H9 (cell line): ENCODE measurements around the gene ARHGAP15. TPM values are rescaled to one million over a fixed set of nuclear protein-coding genes. Genes with fewer than 3 reads are reported as not detected.

Experiments used
- DNase-seq: peaks from one replicate; pipeline ENCODE4 v3.0.0-alpha.2; 2017
- H2AFZ ChIP-seq: one replicate; pipeline ENCODE4 v1.6.1; 2013; ENCODE audit warnings: mild to moderate bottlenecking, low read length, control low read depth, moderate library complexity
- H2AK5ac ChIP-seq: 2 replicates; pipeline ENCODE4 v1.6.1; 2013; ENCODE audit warnings: low read length, control low read depth, mixed read lengths; ENCODE audit not compliant: insufficient read length
- H2BK120ac ChIP-seq: one replicate; pipeline ENCODE4 v1.6.1; 2013; ENCODE audit warnings: low read depth, mild to moderate bottlenecking, low read length, control low read depth, inconsistent platforms; ENCODE audit not compliant: poor library complexity, severe bottlenecking
- H2BK12ac ChIP-seq: 2 replicates; pipeline ENCODE4 v1.6.1; 2013; ENCODE audit warnings: low read length, control low read depth, mixed read lengths, low read depth; ENCODE audit not compliant: insufficient read length
- H2BK15ac ChIP-seq: 2 replicates; pipeline ENCODE4 v1.6.1; 2013; ENCODE audit warnings: low read depth, low read length, control low read depth
- H2BK20ac ChIP-seq: one replicate; pipeline ENCODE4 v1.6.1; 2013; ENCODE audit warnings: low read depth, mild to moderate bottlenecking, low read length, control low read depth, inconsistent platforms; ENCODE audit not compliant: poor library complexity, severe bottlenecking
- H2BK5ac ChIP-seq: 2 replicates; pipeline ENCODE4 v1.6.1; 2013; ENCODE audit warnings: low read length, control low read depth, mixed read lengths; ENCODE audit not compliant: insufficient read length
- H3K14ac ChIP-seq: 2 replicates; pipeline ENCODE4 v1.6.1; 2013; ENCODE audit warnings: low read length, control low read depth; ENCODE audit not compliant: insufficient read depth
- H3K18ac ChIP-seq: 2 replicates; pipeline ENCODE4 v1.6.1; 2013; ENCODE audit warnings: low read depth, mild to moderate bottlenecking, mixed read lengths, low read length, control low read depth; ENCODE audit not compliant: insufficient read length
- H3K23ac ChIP-seq: 2 replicates; pipeline ENCODE4 v1.6.1; 2013; ENCODE audit warnings: low read length, control low read depth, mixed read lengths, low read depth; ENCODE audit not compliant: insufficient read length
- H3K23me2 ChIP-seq: 2 replicates; pipeline ENCODE4 v1.6.1; 2013; ENCODE audit warnings: low read depth, mild to moderate bottlenecking, mixed read lengths, low read length, control low read depth; ENCODE audit not compliant: insufficient read length, poor library complexity, severe bottlenecking
- H3K27ac ChIP-seq: 2 replicates; pipeline ENCODE4 v1.5.1; 2013; ENCODE audit warnings: low read length, control low read depth, mixed read lengths, low read depth; ENCODE audit not compliant: insufficient read length
- H3K27me3 ChIP-seq: 2 replicates; pipeline ENCODE4 v1.6.1; 2013; ENCODE audit warnings: low read length, control low read depth, inconsistent platforms; ENCODE audit not compliant: insufficient read depth
- H3K4ac ChIP-seq: 2 replicates; pipeline ENCODE4 v1.6.1; 2013; ENCODE audit warnings: low read depth, mild to moderate bottlenecking, control low read depth, inconsistent platforms, low read length, moderate library complexity
- H3K4me1 ChIP-seq: 2 replicates; pipeline ENCODE4 v1.6.1; 2013; ENCODE audit warnings: low read length, control low read depth, inconsistent platforms; ENCODE audit not compliant: insufficient read depth
- H3K4me2 ChIP-seq: 2 replicates; pipeline ENCODE4 v1.6.1; 2013; ENCODE audit warnings: low read length, control low read depth, mixed read lengths; ENCODE audit not compliant: insufficient read length, insufficient read depth
- H3K56ac ChIP-seq: 2 replicates; pipeline ENCODE4 v1.6.1; 2013; ENCODE audit warnings: low read depth, mild to moderate bottlenecking, mixed read lengths, low read length, control low read depth; ENCODE audit not compliant: insufficient read length
- H3K79me1 ChIP-seq: 2 replicates; pipeline ENCODE4 v1.6.1; 2013; ENCODE audit warnings: low read depth, mild to moderate bottlenecking, moderate library complexity, low read length, control low read depth, inconsistent platforms; ENCODE audit not compliant: insufficient read depth, poor library complexity, severe bottlenecking
- H3K79me2 ChIP-seq: 2 replicates; pipeline ENCODE4 v1.6.1; 2013; ENCODE audit warnings: low read length, control low read depth, inconsistent platforms; ENCODE audit not compliant: insufficient read depth
- H3K9ac ChIP-seq: 2 replicates; pipeline ENCODE4 v1.6.1; 2013; ENCODE audit warnings: low read length, control low read depth, mixed read lengths; ENCODE audit not compliant: insufficient read length; ENCODE audit errors: extremely low read depth
- H3K9me3 ChIP-seq: one replicate; pipeline ENCODE4 v1.6.1; 2013; ENCODE audit warnings: low read depth, low read length, inconsistent platforms; ENCODE audit not compliant: control insufficient read depth
- H3T11ph ChIP-seq: one replicate; pipeline ENCODE4 v1.6.1; 2013; ENCODE audit warnings: mild to moderate bottlenecking, low read length, control low read depth, inconsistent platforms
- H4K20me1 ChIP-seq: one replicate; pipeline ENCODE4 v1.6.1; 2013; ENCODE audit not compliant: control insufficient read depth, insufficient read length, insufficient read depth
- H4K5ac ChIP-seq: 2 replicates; pipeline ENCODE4 v1.6.1; 2013; ENCODE audit warnings: low read depth, mild to moderate bottlenecking, mixed read lengths, low read length, control low read depth; ENCODE audit not compliant: insufficient read length
- H4K8ac ChIP-seq: replicated peaks from 2 replicates; pipeline ENCODE4 v1.6.1; 2013; ENCODE audit warnings: low read length, control low read depth, mixed read lengths, low read depth; ENCODE audit not compliant: insufficient read length
- H4K91ac ChIP-seq: 2 replicates; pipeline ENCODE4 v1.6.1; 2013; ENCODE audit warnings: low read depth, mild to moderate bottlenecking, moderate library complexity, mixed read lengths, low read length, control low read depth; ENCODE audit not compliant: insufficient read length
- H3K27ac Mint-ChIP-seq, 3 experiments: 2 replicates in 2 of 3; 3 replicates in 1 of 3; pipeline ENCODE4 v1.8.0; 2020 to 2021; ENCODE audit warnings: mixed read lengths in 3 of 3, mild to moderate bottlenecking in 1 of 3, moderate library complexity in 1 of 3
- H3K27me3 Mint-ChIP-seq: 2 replicates; pipeline ENCODE4 v1.8.0; 2021; ENCODE audit warnings: low read depth, mild to moderate bottlenecking, moderate library complexity, mixed read lengths
- H3K36me3 Mint-ChIP-seq, 3 experiments: 2 replicates in 2 of 3; 3 replicates in 1 of 3; pipeline ENCODE4 v1.8.0; 2020 to 2021; ENCODE audit warnings: low read depth in 3 of 3, mixed read lengths in 3 of 3; ENCODE audit not compliant: insufficient read depth in 1 of 3
- H3K4me1 Mint-ChIP-seq, 2 experiments: 2 replicates each; pipeline ENCODE4 v1.8.0; 2020; ENCODE audit warnings: mixed read lengths in 2 of 2
- H3K4me3 Mint-ChIP-seq, 2 experiments: 2 replicates in 1 of 2; 3 replicates in 1 of 2; pipeline ENCODE4 v1.8.0; 2020 to 2021; ENCODE audit warnings: mild to moderate bottlenecking in 2 of 2, mixed read lengths in 2 of 2, moderate library complexity in 1 of 2
- H3K9me3 Mint-ChIP-seq, 2 experiments: 2 replicates in 1 of 2; 3 replicates in 1 of 2; pipeline ENCODE4 v1.8.0; 2020; ENCODE audit warnings: mild to moderate bottlenecking in 2 of 2, mixed read lengths in 2 of 2, moderate library complexity in 1 of 2
- CTCF ChIP-seq: fragments of 200-600 bp; sonication (generic); conservative IDR thresholded peaks from 3 replicates; pipeline ENCODE4 v1.8.0; 2021; ENCODE audit warnings: antibody characterized with exemption, mild to moderate bottlenecking
- total RNA-seq: library from RNA; stranded (reverse); gene quantifications from 2 replicates; pipeline ENCODE4 v1.2.1, GENCODE V29; 2021

Gene ARHGAP15
- total RNA-seq, 1 experiment from 2014 or later = not detected

- H2AK5ac ChIP-seq = no peak overlapping the region
- no peaks in the 10 kb centered on the region for H3K9me3 Mint-ChIP-seq
- no peak overlapping the region for H3K27ac Mint-ChIP-seq
These were observed 386.1 kb downstream of the ARHGAP15 start for GRCh38 chr2:143515318-143515717.

More at GRCh38 chr2:143515318-143515717, 386.1 kb downstream of the ARHGAP15 start:
- H3K4ac ChIP-seq = no peak overlapping the region
- Mint-ChIP-seq H3K4me1 (peaks cover 4 to 5% of the 10 kb centered on the region in 2 experiments; a peak in 2 of 4 replicates), H3K4me3 (no peak overlapping the region), H3K36me3 (no peaks in the 10 kb centered on the region), H3K27me3 (no peaks in the 10 kb centered on the region)
- H3K4me1 ChIP-seq = no peaks in the 10 kb centered on the region
- DNase-seq = no peak
- H3K79me2 ChIP-seq = no peaks in the 10 kb centered on the region
- H3K9ac ChIP-seq = no peak overlapping the region
- H4K91ac ChIP-seq = no peak overlapping the region
- no peak overlapping the region for H2BK5ac ChIP-seq
- no peaks in the 10 kb centered on the region for H4K20me1 ChIP-seq
- H2BK12ac ChIP-seq = no peak overlapping the region
- TF ChIP-seq CTCF = no peak
- H3K27me3 ChIP-seq = no peaks in the 10 kb centered on the region
- no peaks in the 10 kb centered on the region for H3K23me2 ChIP-seq
- H4K5ac ChIP-seq = no peak overlapping the region
- H3K4me2 ChIP-seq = no peak overlapping the region
- H3T11ph ChIP-seq = no peak overlapping the region
- no peak overlapping the region for H4K8ac ChIP-seq
- H2BK15ac ChIP-seq = no peak overlapping the region
- H2BK20ac ChIP-seq = no peak overlapping the region
- no peaks in the 10 kb centered on the region for H3K79me1 ChIP-seq
- no peak overlapping the region for H2AFZ ChIP-seq
- H3K56ac ChIP-seq = no peak overlapping the region
- H3K18ac ChIP-seq = no peak overlapping the region
- H3K23ac ChIP-seq = no peak overlapping the region
- no peaks in the 10 kb centered on the region for H3K9me3 ChIP-seq
- H3K14ac ChIP-seq = no peak overlapping the region
- H3K27ac ChIP-seq = no peak overlapping the region
- H2BK120ac ChIP-seq = no peak overlapping the region
